Activated CD8-positive, alpha-beta memory T cell treated with anti-CD3 and anti-CD28 coated beads, Interleukin-2, amount 50 U/mL, for 24 hours (primary cell): Measurements from ENCODE around the gene EPB41L4B.

Source experiments
- DNase-seq: peaks from one replicate; pipeline ENCODE4 v3.0.0-alpha.2; 2020; ENCODE audit errors: extremely low read depth

Gene EPB41L4B

GRCh38 chr9:109270441-109270840 lies 50.4 kb downstream of the EPB41L4B start:
- DNase-seq = no peak

- DNase-seq = no peak
Observed at GRCh38 chr9:109269839-109270238, 51.0 kb downstream of the EPB41L4B start.

- DNase-seq = no peak
Observed at GRCh38 chr9:109269081-109269480, 51.8 kb downstream of the EPB41L4B start.

DNA sequence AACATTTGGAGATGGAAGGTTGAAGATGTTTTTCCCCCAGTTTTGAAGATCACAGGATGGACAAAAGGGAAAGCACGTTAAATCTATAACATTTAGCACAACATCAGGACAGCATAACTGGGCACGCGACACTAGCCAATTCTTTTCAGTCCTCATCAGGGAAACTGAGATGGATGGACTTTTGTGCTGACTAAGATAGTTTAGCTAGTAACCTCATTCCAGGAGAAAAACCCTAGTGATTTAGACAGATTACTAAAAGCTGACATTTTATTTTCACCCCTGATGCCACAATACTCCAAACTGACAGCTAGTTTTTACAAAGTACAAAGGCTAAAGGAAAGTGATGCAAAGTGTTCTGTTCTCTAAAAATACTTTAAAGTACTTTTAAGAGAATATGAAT lies 53.3 kb downstream of the EPB41L4B start:
- DNase-seq = no peak

GRCh38 chr9:109264877-109265587 lies 55.8 kb downstream of the EPB41L4B start:
- DNase-seq = no peak

- no peak for DNase-seq
Observed at GRCh38 chr9:109263358-109263757, 57.5 kb downstream of the EPB41L4B start.

- no peak for DNase-seq
Observed at GRCh38 chr9:109258481-109259302, 62.2 kb downstream of the EPB41L4B start.

DNA sequence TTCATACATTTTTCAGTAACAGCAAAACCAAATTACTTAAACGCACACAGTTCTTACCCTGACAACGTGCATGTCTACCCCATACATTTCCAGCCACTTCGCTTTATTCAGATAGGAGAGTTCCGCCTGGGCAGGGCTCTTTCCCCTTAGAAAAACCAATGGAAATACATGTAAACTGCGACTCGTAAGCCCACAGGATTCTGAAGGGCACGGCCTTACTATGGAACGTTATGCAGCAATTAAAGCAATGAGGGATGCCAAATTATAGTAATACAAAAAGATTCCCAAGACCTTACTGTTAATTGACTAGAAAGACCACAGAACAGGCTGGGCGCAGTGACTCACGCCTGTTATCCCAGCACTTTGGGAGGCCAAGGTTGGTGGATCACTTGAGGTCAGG lies 64.5 kb downstream of the EPB41L4B start:
- DNase-seq = no peak

DNA sequence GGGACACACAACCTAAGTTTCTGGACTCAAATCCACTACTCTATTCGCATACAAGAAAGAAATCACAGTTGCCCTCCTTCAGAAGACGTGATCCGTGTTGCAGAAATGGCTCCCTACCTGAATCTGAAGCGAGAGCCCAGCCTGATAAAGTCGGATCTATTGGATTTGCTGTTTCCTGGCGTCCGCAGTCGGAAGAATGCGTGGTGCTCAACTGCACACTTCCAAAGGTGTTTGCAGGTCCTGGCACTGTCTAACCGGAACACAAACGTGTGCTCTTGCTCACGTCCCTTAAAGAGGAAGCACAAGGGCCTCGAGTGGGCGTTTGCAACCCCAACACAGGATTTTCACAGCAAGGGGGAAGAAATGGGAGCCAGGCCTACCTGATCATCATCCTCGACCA lies 65.5 kb downstream of the EPB41L4B start:
- DNase-seq = no peak

DNA sequence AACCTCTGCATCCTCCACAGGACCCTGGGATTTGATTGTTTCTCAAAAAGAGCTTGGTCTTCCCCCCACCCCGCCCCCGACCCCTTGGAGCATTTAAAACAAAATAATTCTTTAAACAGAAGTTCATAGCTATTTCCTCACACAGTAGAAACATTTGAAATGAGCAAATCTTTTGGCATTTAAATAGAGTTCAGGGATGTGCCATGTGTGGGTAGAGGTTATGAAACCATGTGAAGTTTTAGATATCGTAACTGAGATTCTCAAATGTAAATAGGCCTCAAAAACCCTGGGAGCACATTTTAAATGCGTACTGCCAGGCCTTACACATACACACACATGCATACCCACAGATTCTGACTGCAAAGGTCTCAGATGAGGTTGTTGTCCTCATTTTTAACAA lies 66.5 kb downstream of the EPB41L4B start:
- DNase-seq = no peak

GRCh38 chr9:109253637-109254284 lies 67.1 kb downstream of the EPB41L4B start:
- no peak for DNase-seq

- DNase-seq = no peak
Observed at GRCh38 chr9:109253241-109253636, 67.6 kb downstream of the EPB41L4B start.

- no peak for DNase-seq
Observed at GRCh38 chr9:109252291-109252690, 68.6 kb downstream of the EPB41L4B start.

GRCh38 chr9:109251776-109252106 lies 69.1 kb downstream of the EPB41L4B start:
- DNase-seq = no peak

DNA sequence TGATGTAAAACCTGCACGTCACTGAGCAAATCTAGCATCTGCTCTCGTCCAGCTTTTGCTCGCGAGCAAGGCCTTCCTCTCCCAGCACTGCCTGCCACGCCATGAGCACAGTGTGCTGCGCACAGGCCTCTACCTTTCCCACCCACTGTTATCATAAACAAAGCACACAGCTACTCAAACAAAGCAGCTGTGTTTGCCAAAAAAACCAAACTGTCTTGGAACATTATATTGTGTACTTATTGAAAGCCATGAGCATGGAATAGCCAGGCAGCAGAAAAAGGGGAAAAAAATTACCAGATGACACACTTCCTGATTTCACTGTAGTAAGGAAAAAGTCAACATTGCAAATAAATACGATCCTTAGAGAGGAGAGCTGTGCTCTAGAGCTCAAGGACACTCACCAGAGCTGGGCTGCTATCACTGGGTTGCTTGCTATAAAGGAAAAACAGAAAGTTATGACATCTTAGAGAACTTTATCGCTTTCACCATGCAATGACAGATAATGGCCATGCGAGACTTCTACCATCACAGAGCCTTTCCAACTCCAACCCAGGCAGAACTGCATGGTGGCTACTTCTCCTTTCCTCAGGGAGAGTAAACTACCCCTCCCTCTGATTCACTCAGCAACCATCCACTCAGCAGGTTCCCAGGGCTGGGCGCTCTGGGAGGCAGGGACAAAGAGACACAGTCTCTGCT lies 69.6 kb downstream of the EPB41L4B start:
- DNase-seq = no peak

- DNase-seq = no peak
Observed at GRCh38 chr9:109250771-109251079, 70.1 kb downstream of the EPB41L4B start.

GRCh38 chr9:109250311-109250741 lies 70.5 kb downstream of the EPB41L4B start:
- no peak for DNase-seq

GRCh38 chr9:109249615-109250014 lies 71.2 kb downstream of the EPB41L4B start:
- no peak for DNase-seq

DNA sequence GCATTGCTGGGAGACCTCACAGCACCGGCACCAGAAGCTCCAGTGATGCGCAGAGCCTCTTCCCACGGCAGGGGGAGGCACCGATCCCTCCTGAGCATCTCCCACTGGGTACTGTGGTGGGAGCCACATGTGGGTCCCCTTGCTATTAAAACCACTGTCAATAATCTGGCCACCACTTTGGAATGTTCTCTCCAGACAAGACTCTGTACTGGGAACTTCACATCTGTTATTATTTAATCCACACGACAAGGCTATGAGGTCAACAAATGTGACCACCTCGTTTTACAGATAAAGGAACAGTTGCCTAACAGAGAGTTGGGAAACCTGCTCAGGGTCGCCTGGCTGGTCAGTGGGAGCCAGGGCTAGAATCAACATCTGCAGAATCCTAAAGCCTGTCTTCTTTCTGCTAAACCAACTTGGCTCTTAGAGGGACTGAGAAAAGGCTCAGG lies 72.7 kb downstream of the EPB41L4B start:
- DNase-seq = no peak

DNA sequence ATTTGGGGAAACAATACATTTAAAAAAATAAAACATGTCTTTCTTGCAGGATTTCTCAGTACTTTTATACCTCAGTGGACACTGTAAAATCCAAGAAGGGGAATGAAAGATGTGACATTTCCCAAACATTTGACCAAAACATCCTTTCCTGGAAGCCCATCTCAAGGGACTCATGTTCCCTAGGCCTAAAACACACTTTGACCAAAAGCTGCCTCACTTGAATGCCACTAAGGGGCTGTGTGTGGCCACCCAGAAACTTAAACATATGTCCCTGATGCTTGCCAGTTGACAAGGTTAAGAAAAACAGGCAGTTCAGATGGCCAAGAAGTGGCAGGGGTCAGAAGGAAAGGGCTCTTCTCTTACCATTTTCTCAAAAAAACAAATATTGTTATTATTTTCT lies 73.6 kb downstream of the EPB41L4B start:
- no peak for DNase-seq

DNA sequence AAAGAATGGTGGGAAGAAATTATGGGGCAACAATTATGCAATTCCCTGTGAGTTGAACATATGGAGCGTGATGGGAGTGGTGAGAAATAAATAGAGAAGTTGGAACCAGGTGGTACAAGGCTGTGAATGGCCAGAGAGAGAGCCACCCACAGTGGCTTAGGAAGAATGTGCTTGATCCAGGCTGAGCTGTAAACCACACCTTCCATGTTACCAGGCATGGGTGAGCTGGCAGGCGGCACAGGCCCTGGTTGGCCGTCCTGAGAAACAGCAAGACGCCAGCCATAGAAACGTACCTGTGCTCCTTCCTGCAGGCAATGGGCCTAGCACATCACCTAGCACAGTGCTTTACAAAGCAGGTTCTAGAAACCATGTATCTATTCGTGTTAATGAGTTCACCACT lies 74.3 kb downstream of the EPB41L4B start:
- DNase-seq = no peak

DNA sequence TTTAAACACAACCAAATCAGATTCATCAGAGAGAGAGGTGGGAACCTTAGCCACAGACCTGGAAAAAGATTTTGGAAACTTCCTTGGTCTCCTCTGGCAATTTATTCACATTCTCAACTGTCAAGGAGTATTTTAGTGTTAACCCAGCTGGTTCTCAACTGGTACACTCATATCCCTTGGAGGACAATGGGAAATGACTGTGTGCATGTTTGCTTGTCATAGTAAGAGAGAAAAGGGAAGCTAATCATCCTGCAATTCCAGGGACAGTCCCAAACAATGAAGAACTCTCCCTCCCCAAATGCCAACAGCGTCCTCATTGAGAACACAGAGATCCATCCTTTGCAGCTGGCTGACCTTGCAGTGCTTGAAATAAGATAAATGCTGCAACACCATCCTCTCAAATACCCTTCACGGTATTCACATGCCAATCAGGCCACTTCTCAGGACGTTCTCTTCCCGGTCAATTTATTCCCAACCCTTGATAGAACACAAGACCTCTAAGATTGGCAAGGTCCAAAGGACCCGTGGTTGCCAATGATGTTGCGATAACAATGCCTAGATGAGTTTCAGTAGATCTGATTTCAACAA lies 75.5 kb downstream of the EPB41L4B start:
- DNase-seq = no peak
